GDM1 (cell line): Measurements from ENCODE around the gene SDSL.

ENCODE experiments used
- DNase-seq: peaks from one replicate; lab custom pipeline; 2025; lab: John Stamatoyannopoulos, UW

SDSL gene

GRCh38 chr12:113449299-113449698 is 27.1 kb downstream of the SDSL start:
- DNase-seq: no peak

- DNase-seq: no peak
These were observed 27.7 kb downstream of the SDSL start for GRCh38 chr12:113449839-113450238.

DNA sequence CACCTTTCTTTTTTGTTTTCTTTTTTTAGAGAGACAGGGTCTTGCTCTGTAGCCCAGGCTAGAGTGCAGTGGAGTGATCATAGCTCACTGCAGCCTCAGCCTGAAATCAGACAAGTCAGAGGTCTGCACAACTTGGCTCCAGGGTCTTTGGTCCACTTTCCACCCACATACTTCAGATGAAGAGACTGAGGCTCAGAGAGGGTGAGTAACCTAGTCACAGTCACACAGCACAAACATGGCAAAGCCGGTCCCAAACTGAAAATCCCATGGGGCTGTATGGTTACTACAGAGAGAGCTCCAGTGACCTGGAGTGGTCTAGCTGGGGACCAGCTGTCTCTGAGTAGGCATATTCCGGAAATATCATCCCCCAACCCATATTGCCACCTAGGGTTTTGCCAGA is 30.3 kb downstream of the SDSL start:
- DNase-seq: no peak

- DNase-seq: no peak
These were observed 31.1 kb downstream of the SDSL start for GRCh38 chr12:113453330-113453729.

DNA sequence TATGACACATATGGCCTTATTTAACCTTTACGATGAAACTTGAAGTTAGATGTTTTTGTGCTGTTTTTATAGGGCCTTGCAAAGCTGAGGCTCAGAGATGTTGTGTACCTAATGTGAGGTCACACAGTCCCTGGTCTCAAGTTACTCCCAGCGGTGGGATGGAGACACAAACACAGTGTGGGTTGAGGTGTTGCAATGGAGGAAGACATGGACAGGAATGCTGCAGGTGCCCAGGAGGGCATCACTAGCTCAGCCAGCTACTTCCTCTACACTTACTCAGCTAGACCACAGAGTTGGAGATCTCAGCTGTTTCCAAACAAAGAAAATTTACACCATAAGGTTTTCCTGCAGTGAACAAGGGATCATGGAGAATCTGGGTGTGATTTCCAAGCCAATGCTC is 34.0 kb downstream of the SDSL start:
- no peak for DNase-seq

- DNase-seq: no peak
These were observed 34.6 kb downstream of the SDSL start for GRCh38 chr12:113456761-113457160.

DNA sequence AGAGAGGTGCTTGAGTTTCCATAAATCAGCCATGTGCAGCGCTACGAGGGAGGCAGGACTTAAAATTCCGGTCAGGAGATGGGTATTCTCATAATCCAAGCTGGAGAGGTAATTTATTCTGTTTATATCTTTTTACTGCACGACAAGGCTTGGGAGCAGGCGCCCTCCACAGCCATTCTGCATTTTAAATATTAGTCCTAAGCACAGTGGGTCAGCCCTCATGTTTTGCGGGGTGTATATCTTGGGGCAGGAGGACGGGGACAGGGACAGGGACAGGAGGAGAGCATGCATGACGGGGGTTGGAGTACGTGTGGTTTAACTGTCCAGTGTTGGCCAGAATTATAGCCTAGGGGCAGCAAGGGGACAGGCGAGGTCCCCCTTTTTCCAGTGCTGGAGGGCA is 35.0 kb downstream of the SDSL start:
- no peak for DNase-seq

GRCh38 chr12:113457710-113458109 is 35.5 kb downstream of the SDSL start:
- no peak for DNase-seq

DNA sequence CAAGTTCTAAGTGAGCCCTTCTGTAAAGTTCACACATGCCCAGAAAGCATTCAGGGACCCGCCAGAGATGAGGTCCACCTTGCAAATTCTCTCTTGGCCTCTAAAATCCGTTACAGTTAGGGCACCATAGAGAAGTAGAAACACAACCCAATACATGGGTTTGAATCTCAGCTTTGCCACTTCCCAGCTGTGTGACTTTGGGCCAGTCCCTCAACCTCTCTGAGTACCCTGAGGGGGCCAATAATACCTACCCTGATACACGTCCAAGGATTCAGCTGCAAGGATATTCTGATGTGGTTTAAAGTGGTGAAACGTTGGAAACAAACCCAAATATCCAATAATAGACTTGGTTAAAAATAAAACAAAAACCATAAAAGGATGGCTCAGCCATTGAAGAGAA is 37.8 kb downstream of the SDSL start:
- no peak for DNase-seq

GRCh38 chr12:113461666-113462065 is 39.5 kb downstream of the SDSL start:
- DNase-seq: no peak

DNA sequence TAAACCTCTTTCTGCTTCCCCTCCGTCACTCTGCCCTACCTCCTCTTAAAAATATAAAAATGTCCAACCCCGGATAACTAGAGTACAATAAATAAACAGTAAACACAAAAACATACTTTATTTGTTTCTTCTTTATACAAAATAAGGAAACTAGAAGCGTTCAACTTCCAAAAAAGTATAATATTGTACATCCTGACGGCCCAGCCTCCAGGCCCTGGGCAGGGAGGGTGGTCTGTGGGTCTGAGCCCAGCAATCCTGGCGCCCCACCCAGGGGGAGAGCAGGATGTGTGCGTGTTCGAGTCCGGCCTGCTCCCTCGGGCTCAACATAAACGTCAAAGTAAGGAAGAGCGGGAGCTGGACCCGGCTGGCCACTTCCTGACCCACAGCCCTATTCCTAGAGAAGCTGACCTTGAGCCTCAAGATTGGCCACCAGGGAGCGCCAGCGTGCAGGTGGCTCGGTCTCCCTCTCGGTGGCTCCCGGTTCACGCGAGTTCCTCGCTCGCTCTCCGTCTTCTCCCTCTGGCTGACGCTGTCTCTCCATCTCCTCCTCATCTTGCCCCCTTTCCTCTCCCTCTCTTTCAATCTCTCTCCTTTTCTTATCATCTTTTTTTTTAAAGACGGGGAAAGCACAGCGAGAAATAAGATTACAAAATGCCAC is 40.1 kb downstream of the SDSL start:
- peak; percentile 49 for DNase-seq

DNA sequence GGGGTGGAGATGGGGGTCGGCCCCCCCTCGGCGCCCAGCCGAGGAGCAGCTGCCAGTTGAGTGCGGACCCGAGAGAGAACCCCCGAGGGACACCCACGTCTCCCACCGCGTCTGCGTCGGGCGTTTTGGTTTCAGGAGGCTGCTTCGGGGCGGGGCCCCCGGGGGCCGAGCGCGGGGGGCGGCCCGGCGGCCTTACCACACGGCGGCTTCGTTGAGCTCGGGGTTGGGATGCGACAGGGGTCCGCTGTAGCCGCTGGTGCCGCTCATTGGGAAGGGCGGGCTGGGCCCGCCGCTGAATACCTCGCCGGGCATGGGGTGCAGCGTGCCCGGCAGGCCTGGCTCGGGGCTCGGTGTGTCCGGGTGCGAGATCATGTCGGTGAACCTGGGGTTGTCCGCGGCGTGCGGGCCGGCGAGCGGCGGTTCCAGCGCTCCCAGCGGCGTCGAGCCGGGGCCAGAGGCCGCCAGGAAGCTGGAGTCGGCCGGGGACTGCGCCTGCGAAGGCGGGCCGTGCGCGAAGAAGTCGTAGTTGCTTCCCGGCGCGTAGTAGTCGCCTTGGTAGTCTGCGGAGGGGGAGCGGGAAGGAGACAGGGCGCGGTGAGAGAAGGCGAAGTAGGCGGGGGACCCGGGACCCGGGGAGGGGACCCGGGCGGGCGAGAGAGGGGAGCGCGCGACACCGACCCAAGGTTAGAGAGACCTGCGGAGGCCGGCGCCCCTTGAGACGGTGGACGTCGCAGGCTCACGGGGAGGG is 41.0 kb downstream of the SDSL start:
- DNase-seq: no peak

DNA sequence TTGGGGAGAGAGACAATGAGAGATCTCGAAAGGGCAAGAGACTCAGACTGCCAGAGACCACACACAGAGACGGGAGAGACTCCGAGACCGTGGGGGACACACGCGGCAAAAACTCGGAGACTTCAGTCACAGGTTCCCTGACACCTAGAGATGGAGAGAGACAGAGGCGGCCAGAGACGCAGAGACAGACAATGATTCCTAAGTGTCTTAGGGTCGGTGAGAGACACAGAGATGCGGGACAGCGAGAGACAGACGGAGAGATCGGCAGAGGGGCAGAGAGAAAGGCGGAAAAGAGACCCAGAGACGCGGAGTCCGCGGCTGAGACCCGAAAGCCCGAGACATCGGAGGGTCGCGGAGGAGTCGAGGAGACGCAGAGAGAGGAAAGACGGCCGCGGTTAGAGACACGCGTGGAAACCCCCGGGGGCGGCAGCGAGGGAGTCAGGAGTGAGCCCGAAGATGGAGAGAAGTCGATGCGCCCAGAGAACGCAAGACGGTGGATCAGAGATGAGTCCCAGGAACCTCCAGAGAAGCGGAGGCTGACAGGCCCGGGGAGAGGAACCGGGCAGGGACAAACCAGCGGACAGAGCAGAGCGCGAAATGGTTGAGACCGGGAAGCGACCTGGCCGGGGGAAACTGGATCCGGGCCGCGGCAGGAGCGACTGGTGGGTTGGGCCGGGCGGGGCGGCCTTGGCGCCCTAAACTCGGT is 41.7 kb downstream of the SDSL start:
- no peak for DNase-seq

DNA sequence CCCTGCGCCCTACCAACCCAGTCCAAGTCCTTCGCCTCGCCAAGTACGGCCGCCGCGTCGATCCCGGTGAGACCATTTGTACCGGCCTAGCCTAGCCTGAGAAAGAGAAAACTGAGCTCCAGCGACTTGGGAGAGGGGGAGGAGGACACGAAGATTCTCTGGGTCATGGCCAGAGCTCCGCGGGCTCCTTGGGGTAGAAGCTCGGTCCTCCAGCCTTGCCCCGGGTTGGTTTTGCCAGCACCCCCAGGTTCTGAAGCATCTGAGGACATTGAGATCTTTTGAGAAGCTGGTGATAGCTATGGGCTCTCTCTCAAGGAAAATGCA is 42.2 kb downstream of the SDSL start:
- no peak for DNase-seq

- DNase-seq: no peak
These were observed 42.9 kb downstream of the SDSL start for GRCh38 chr12:113464852-113465719.

DNA sequence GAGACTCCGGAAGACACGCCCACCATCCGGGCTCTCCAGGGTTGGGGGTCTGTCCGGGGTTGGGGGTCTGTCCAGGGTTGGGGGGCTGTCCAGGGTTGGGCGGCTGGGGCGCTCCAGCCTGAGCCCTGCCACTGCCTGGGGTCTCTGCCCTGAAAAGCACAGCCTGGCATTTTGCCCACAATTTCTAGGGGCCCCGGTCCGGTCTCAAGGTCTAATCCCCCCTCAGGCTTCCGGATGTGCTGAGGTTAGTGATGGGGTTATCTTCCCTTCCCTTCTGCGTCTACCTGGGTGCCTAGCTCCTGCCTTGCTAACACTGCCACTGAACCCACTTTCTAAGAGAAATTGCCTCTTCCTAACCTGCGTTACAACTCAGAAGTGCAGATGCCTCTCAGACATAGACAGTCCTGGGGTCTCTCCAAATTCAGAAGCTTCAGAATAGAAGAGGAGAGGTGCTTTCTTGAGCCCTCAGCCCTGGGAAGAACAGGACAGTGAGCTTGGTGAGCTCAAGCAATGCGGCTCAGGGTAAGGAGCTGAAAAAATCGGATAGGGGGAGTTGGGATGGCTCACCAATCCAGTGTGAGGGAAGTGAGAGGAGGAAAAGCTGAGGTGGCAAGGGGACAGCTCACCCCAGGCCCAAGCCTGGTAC is 43.8 kb downstream of the SDSL start:
- no peak for DNase-seq

GRCh38 chr12:113466454-113467141 is 44.4 kb downstream of the SDSL start:
- no peak for DNase-seq

DNA sequence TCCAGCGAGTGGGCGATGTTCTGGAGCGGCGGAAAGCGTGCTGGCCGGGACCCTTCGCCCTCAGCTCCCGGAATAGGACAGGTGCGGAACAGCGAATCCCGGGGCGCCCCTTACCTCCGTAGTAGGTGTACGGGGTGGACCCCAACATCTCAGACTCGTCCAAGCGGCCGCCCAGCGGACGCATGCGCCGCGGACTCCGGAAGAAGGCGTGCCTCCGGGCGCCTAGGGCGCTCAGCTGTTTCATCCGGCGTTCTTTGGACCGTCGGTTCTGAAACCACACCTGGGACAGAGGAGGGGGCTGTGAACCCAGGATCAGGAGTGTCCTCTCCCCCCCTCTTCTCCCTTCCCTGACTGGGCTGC is 44.9 kb downstream of the SDSL start:
- DNase-seq: no peak

DNA sequence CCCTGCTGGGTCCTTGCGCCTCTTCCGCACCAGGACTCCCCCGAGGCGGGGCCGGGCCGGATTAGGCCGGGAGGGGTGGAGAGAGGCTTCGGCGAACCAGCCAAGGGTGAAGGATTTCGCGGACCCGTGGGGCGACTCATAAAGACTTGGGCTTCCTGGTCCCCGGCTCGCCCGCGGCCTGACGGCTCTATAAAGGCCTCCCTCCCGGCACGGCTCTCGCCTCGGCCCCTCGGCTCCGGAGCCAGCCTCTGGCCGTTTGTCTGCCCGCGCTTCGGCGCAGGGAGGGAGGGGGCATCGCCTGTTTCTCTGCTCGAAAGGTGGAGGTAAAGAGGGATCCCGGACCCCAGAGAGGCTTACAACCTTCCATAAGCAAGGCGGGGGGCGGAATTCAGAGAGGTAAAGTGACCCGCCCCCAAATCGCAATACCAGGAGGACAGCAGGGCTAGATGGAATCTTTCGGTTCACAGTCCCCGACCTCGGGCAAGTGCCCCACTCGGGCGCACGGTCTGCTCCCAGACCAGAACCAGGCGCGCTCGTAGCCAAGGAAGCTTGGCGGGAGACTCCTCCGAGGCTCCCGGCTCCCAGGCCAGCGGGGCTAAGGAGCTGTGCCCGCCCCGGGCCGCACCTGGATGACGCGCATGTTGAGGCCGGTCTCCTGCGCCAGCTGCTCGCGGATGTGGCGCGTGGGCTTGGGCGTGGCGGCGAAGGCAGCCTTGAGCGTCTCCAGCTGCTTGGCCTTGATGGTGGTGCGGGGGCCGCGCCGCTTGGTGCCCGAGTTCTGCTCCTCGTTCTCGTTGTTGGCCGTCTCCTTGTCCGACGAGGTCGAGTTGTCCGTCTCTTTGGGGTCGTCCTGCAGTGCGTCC is 45.6 kb downstream of the SDSL start:
- DNase-seq: no peak
